Heart right ventricle (tissue), 16 donors: ENCODE measurements around the gene PCSK6. TPM values are rescaled to one million over a fixed set of nuclear protein-coding genes. Genes with fewer than 3 reads are reported as not detected.

Experiments used
- ATAC-seq, 8 donors: fragments of 200-7000 bp; cut with Tn5 transposase; one replicate each; pipeline ENCODE4 v1.9.1; 2020; ENCODE audit warnings: mild to moderate bottlenecking in 8 of 8, moderate library complexity in 8 of 8, moderate number of reproducible peaks in 1 of 8
- DNase-seq, 2 donors: peaks; one replicate each; pipeline ENCODE4 v3.0.0-alpha.2; 2020
- H3K27ac ChIP-seq, 10 donors: fragments of 200-600 bp; sonication (generic) in 2 of 10; one replicate each; pipeline versions ENCODE4 v1.5.0 to v1.8.0; 2020 to 2022; ENCODE audit warnings: mild to moderate bottlenecking in 3 of 10
- H3K27me3 ChIP-seq, 7 donors: fragments of 200-600 bp; one replicate each; pipeline ENCODE4 v1.8.0; 2021 to 2022; ENCODE audit warnings: mild to moderate bottlenecking in 2 of 7
- H3K36me3 ChIP-seq, 9 donors: fragments of 200-600 bp; sonication (generic) in 1 of 9; one replicate each; pipeline versions ENCODE4 v1.5.0 to v1.8.0; 2020 to 2022; ENCODE audit warnings: mild to moderate bottlenecking in 2 of 9
- H3K4me1 ChIP-seq, 9 donors: fragments of 200-600 bp; sonication (generic) in 1 of 9; one replicate each; pipeline versions ENCODE4 v1.5.0 to v1.8.0; 2020 to 2022; ENCODE audit warnings: mild to moderate bottlenecking in 4 of 9
- H3K4me3 ChIP-seq, 10 donors: fragments of 200-600 bp; sonication (generic) in 2 of 10; one replicate each; pipeline versions ENCODE4 v1.5.0 to v1.8.0; 2020 to 2022; ENCODE audit warnings: mild to moderate bottlenecking in 7 of 10, moderate library complexity in 2 of 10
- H3K9me3 ChIP-seq, 11 donors: fragments of 200-600 bp in 10 of 11; sonication (generic) in 2 of 11; one replicate each; pipeline versions ENCODE4 v1.5.0 to v1.8.0; 2013 to 2022; ENCODE audit warnings: mild to moderate bottlenecking in 2 of 11, control low read depth in 1 of 11, moderate library complexity in 1 of 11
- WGBS, 2 donors: extraction: QIAGEN DNeasy Blood & Tissue Kit; methylation state at CpG; one replicate each; pipeline ENCODE4 v1.1.7; 2013; ENCODE audit warnings: inconsistent platforms in 1 of 2; 5-methylcytosine and 5-hydroxymethylcytosine counted together
- intact Hi-C, 10 donors: fragments of 100-400 bp; cut with DNase I; formaldehyde crosslinking; loops; one replicate each; pipeline versions ENCODE4 v1.11.1 to v1.14.2; 2022
- polyA plus RNA-seq, 2 donors: library from polyadenylated mRNA; stranded (reverse); fragments of 200-250 nt; gene quantifications; one replicate each; pipeline ENCODE4 v1.2.3, GENCODE V29; 2013
- total RNA-seq, 10 donors: library from RNA; stranded (reverse); fragmentation: NEBNext Ultra II Directional in 3 of 10; extraction: Animal tissue kit (Norgen Biotek cat#: 25700) in 3 of 10; gene quantifications; one replicate each; pipeline versions ENCODE4 v1.2.1 to v1.2.4, GENCODE V29; 2021 to 2023
- TF ChIP-seq, protein P1 (sequence below), 9 donors: fragments of 200-600 bp; sonication (generic) in 2 of 9; IDR thresholded peaks; one replicate each; pipeline versions ENCODE4 v1.5.0 to v1.8.0; 2021 to 2022; ENCODE audit warnings: antibody characterized with exemption in 9 of 9, mild to moderate bottlenecking in 5 of 9, moderate library complexity in 1 of 9
- donor health status: Arrhythmogenic right ventricular cardiomyopathy.
- donor health status: ischemic (EF 13 %, LVEDD 7.1; RV severe dilation, severe dysfunction).
- donor health status: healthy with polysubstance abuse.
- donor health status: DM: no; HTN: yes; CAD: no.
- donor health status: DM: no; HTN: no; CAD: no.
- donor health status: ischemic (EF 25% LVEDD 6.9; RV normal size, moderate dysfunction).
- donor health status: ischemic (EF 25% LVEDD 5.7; RV mildly dilated, moderate dysfunction).
- donor health status: healthy.
- donor health status: DM: yes; HTN: yes; CAD: no.
- donor health status: Ischemic cardiomyopathy.
- donor health status: ischemic (EF 35%, LVEDD 5.7; RV mildly dilated, moderate dysfunction).
- donor health status: nonischemic (EF 11% LVEDD 7.7; RV severe dilation, severe dysfunction).
- donor health status: DM: yes; HTN: yes; CAD: no.
- donor health status: PGD.
- donor health status: ischemic (EF 29% LVEDD 5.4; RV normal size, mild dysfunction).
- donor health status: nonischemic (EF 23%, LVEDD 6.1; RV moderate dilation, normal function).

The PCSK6 gene
- total and polyA plus RNA-seq, 12 donors: 4.6 to 34.0 (median 21.7) TPM

GRCh38 chr15:101445562-101446517 is 43.7 kb downstream of the PCSK6 start:
- intact Hi-C loops: loop anchor here in 1 of 10 donors (10.0 kb wide), 1 partner anchor 199 kb away; no protein-coding TSS in a partner anchor
- no peaks in the 10 kb centered on the region for H3K27me3 ChIP-seq
- H3K4me3 ChIP-seq: no peak overlapping the region

GRCh38 chr15:101444807-101445508 is 44.5 kb downstream of the PCSK6 start:
- H3K27me3 ChIP-seq: no peaks in the 10 kb centered on the region
- TF ChIP-seq, protein P1, sequence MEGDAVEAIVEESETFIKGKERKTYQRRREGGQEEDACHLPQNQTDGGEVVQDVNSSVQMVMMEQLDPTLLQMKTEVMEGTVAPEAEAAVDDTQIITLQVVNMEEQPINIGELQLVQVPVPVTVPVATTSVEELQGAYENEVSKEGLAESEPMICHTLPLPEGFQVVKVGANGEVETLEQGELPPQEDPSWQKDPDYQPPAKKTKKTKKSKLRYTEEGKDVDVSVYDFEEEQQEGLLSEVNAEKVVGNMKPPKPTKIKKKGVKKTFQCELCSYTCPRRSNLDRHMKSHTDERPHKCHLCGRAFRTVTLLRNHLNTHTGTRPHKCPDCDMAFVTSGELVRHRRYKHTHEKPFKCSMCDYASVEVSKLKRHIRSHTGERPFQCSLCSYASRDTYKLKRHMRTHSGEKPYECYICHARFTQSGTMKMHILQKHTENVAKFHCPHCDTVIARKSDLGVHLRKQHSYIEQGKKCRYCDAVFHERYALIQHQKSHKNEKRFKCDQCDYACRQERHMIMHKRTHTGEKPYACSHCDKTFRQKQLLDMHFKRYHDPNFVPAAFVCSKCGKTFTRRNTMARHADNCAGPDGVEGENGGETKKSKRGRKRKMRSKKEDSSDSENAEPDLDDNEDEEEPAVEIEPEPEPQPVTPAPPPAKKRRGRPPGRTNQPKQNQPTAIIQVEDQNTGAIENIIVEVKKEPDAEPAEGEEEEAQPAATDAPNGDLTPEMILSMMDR (IDR thresholded peaks at IDR 0.05): no peak
- no peaks in the 10 kb centered on the region for H3K36me3 ChIP-seq
- peaks cover 0 to 5% (median 0%) of the 10 kb centered on the region in 11 donors for H3K9me3 ChIP-seq
- 95 to 96% methylated on average over 12 of the region's 12 CpGs for WGBS, 2 donors
- DNase-seq (no peak), ATAC-seq (no peak)
- peak overlapping the region; percentile 48 to 85 (median 68) for H3K27ac ChIP-seq
- no peak overlapping the region for H3K4me3 ChIP-seq
- intact Hi-C loops: loop anchor here in 1 of 10 donors (10.0 kb wide), 1 partner anchor 200 kb away; no protein-coding TSS in a partner anchor
- H3K4me1 ChIP-seq: peaks cover 7 to 52% (median 24%) of the 10 kb centered on the region in 9 donors

More at GRCh38 chr15:101445562-101446517, 43.7 kb downstream of the PCSK6 start:
- WGBS, 2 donors: 48 to 55% methylated on average over 22 of the region's 22 CpGs
- H3K4me1 ChIP-seq: peaks cover 7 to 53% (median 32%) of the 10 kb centered on the region in 9 donors
- no peaks in the 10 kb centered on the region for H3K36me3 ChIP-seq
- peak overlapping the region; percentile 48 to 85 (median 68) for H3K27ac ChIP-seq
- DNase-seq (peak; percentile 69 to 72), ATAC-seq (peak; percentile 71 to 87 (median 82))
- peaks cover 0 to 5% (median 0%) of the 10 kb centered on the region in 11 donors for H3K9me3 ChIP-seq
- TF ChIP-seq, protein P1 (IDR thresholded peaks at IDR 0.05): peak in 1 of 9 donors; percentile 20

DNA sequence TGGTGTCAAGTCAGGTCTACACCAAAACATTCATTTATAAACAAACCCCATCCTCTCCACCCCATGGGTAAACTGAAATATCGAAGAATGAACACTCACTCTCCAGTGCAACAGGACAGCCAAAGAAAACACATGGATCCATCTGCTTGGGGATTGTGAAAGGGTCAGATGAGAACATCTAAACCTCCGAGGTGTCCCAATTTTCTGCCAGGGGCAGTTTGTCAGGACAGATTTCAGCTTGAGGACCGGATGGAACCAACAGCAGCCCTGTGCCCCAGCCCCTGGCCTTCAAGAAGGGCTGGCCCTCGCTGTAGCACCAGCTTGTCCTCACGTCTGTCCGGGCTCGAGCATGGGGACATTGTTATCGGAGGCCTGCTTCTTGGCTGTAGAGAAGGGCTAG is 45.5 kb downstream of the PCSK6 start:
- intact Hi-C loops: loop anchor here in 1 of 10 donors (10.0 kb wide), 1 partner anchor 201 kb away; no protein-coding TSS in a partner anchor
- Histone ChIP-seq H3K27me3 (no peaks in the 10 kb centered on the region), H3K4me1 (peaks cover 7 to 60% (median 24%) of the 10 kb centered on the region in 9 donors), H3K9me3 (peaks cover 0 to 5% (median 0%) of the 10 kb centered on the region in 11 donors), H3K36me3 (no peaks in the 10 kb centered on the region), H3K4me3 (no peak overlapping the region), H3K27ac (peak overlapping the region in 7 of 10 donors; percentile 23 to 85 (median 53))
- ATAC-seq (peak in 2 of 8 donors; percentile 18 to 27), DNase-seq (no peak)
- TF ChIP-seq, protein P1 (IDR thresholded peaks at IDR 0.05): no peak
- 82 to 88% methylated on average over 8 of the region's 8 CpGs for WGBS, 2 donors

GRCh38 chr15:101442272-101442671 is 47.2 kb downstream of the PCSK6 start:
- WGBS, 2 donors: 90 to 94% methylated on average over 6 of the region's 6 CpGs
- Histone ChIP-seq H3K27ac (peak overlapping the region in 1 of 10 donors; percentile 70), H3K27me3 (no peaks in the 10 kb centered on the region), H3K4me1 (peaks cover 6 to 74% (median 24%) of the 10 kb centered on the region in 9 donors), H3K9me3 (peaks cover 0 to 5% (median 0%) of the 10 kb centered on the region in 11 donors), H3K4me3 (no peak overlapping the region), H3K36me3 (no peaks in the 10 kb centered on the region)
- TF ChIP-seq, protein P1 (IDR thresholded peaks at IDR 0.05): no peak
- intact Hi-C loops: loop anchor here in 1 of 10 donors (10.0 kb wide), 1 partner anchor 203 kb away; no protein-coding TSS in a partner anchor
- ATAC-seq (no peak), DNase-seq (no peak)
